Right kidney (tissue), 1 donor: Measurements from ENCODE around the gene MAD1L1.
"Not testable (repeated sequence)": the region's sequence is repeated elsewhere in the genome, so short reads cannot be mapped to it uniquely, and the experiment has no call there.

Experiments
- DNase-seq: peaks from one replicate; pipeline ENCODE4 v3.0.0-alpha.2; 2016

MAD1L1 gene

GRCh38 chr7:2042650-2043049 is 190.1 kb downstream of the MAD1L1 start:
- no peak for DNase-seq

GRCh38 chr7:2041496-2042367 is 191.0 kb downstream of the MAD1L1 start:
- no peak for DNase-seq

DNA sequence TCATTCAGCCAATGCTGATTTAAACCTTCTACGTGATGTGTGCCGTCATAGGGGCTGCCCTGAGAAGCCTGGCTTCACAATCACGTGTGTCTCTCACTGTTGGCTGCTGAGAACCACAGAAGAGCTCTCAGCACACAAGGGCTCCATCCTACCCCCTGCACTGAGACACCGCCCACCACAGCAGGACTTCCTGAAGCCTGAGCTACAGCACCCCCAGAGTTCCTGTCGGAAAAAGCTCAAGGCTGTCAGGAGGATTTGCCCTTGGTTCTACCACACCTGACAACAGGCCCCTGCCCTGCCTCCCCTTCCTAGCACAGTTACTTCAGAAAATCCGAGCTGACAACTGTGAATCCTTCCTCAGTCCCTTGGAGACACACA is 191.9 kb downstream of the MAD1L1 start:
- DNase-seq, result no peak

DNA sequence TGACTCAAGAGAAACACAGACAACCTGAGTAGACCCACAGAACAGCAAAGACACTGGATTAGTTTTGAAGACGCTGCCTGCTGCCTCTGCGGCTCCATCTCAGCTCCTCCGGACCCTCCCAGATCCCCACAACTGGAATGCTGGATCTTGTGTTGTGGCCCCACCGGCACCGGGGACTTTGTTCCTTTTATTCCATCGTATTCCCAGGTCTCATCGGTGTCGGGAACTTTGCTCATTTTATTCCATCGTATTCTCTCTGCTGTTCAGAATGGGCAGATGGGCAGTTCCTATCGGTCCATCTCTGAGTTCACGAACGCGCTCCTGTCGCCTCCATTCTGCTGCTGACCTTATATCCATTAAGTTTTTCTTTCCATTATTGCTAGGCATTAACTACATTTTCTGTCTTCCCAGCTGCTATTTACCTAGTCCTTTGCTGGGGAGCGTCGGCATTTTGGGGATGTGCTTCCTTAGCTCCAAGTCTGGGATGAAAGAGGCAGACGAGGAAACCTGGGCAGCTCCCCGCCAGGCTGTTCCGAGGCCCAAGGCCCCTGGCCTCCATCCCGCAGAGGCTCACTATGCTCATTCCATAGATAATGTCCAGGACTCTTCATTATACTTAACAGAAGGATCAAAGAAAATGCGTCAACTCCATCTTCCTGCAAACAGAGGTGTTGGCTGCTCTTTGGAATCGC is 192.4 kb downstream of the MAD1L1 start:
- no peak for DNase-seq

GRCh38 chr7:2038931-2039728 is 193.6 kb downstream of the MAD1L1 start:
- DNase-seq, result no peak

GRCh38 chr7:2037808-2038522 is 194.8 kb downstream of the MAD1L1 start:
- DNase-seq, result no peak

- no peak for DNase-seq
Observed at GRCh38 chr7:2037301-2037807, 195.4 kb downstream of the MAD1L1 start.

DNA sequence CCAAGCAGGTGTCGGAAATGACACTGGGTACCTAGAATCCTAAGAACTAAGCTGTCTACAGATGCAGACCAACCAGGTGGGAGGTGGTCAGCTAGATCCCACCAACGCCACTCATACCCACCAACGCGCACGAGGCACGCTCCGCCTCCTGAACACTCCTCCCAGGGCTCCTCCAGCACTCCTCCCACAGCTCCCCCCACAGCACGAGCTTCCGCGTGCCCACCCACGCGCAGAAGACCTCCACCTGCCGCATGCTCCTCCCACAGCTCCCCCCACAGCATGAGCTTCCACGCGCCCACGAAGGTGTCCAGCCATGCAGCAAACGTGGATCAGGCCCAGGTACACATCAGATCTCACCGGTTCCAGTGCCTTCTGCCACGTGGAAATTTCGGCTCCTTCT is 196.0 kb downstream of the MAD1L1 start:
- DNase-seq, result no peak

- not testable (repeated sequence) for DNase-seq
Observed at GRCh38 chr7:2036201-2036600, 196.5 kb downstream of the MAD1L1 start.

GRCh38 chr7:2034291-2035201 is 198.2 kb downstream of the MAD1L1 start:
- no peak for DNase-seq

GRCh38 chr7:2033586-2034135 is 199.1 kb downstream of the MAD1L1 start:
- DNase-seq, result no peak

DNA sequence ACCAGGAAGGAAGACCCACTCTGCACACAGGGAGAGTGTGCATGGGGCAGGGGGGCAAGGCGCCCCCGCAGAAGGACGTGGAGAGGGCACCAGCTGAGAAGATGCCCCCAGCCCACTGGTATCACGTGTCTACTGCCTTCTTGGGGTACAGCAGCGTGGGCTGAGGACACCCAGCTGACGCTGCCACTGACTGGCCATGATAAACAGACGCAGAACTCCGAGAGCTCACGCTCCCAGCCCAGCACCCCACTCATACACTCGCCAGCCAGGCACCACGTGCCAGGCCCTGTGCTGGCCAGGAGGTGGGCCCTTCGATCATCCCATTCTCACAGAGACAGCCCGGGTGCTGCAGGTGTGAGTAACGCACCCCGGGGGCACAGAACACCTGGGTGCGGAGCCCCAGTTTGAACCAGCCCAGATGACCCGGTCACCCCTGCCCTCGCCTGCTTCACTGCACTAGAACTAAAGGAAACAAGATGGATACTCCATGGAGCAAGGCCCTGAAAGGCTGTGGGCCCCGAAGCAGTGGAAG is 199.8 kb downstream of the MAD1L1 start:
- no peak for DNase-seq

- no peak for DNase-seq
Observed at GRCh38 chr7:2032030-2032875, 200.5 kb downstream of the MAD1L1 start.

- no peak for DNase-seq
Observed at GRCh38 chr7:2031451-2031845, 201.3 kb downstream of the MAD1L1 start.

- no peak for DNase-seq
Observed at GRCh38 chr7:2030475-2031450, 202.0 kb downstream of the MAD1L1 start.

DNA sequence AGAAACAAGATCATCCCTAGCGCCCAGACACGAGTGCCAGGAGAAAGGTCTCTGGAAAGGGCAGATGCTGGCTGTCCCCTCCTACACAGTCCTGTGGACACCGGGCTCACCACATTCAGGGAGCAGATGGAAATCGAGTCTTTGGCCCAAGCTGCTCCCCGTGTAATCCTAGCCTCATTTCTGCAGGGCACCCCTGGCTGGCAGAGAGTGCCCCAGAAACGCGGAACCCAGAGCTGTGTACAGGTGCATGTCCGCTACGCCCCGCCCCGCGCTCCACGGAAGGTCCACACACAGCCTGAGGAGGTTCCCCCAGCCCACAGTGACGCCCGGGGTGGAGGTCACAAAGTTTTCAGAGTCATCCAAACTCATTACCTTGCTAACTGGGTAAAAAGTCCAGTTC is 202.8 kb downstream of the MAD1L1 start:
- DNase-seq, result no peak

DNA sequence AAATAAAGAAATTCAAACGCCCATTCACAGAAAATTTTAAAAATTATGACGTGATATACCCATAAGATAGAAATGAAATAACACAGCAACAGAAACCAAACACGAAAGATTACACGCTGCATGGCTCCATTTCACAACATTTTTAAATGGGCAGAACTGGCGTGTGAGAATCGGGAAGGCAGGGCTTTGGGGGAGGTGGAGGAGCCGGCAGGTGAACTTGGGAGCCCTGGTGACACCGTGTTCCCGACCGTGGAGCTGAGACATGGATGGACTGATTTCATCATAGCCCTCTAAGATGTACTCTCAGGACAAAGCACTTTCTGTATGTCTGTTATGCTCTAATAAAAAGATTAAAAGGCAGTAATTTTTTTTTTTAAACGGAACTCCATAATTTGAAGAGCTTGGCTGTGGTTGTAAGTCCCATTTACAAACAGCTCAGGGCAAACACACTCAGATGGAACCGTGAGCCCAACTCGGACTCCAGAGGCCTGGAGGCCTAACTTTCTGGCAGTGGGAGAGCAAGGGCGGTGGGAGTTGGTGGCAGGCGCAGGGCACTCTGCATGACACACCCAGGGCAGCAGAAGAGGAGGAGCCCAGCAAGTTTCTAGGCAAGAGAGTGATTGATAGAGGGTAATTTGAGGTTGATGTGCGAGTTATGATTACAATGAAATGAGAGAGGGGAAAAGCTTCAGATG is 203.4 kb downstream of the MAD1L1 start:
- no peak for DNase-seq

DNA sequence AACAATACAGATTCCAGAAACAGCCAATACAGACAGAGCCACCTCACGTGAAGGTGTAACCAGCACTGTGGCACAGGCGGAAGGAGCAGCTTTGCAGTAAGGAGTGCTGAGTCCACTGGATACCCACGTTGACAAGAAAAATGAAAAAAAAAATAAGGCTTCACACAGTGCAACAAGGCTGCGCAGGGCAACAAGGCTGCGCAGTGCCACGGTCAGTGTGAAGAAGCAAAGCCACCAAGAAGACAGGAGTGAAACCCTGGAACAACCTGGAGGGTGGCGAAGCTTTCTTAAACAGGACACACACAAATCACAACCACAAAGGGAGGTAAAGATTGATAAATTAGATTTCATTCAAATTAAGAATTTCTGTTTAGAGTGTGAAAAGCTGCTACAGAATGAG is 204.0 kb downstream of the MAD1L1 start:
- no peak for DNase-seq
